GM23338 (cell line): Measurements from ENCODE around the gene TRABD2A. TPM values are rescaled to one million over a fixed set of nuclear protein-coding genes. Genes with fewer than 3 reads are reported as not detected.
A peak's percentile ranks its signal among the peaks of the same experiment; 100 is the strongest.

Experiments used
- ATAC-seq: fragments of 200-7000 bp; cut with Tn5 transposase; 3 replicates; pipeline ENCODE4 v1.9.1; 2020
- DNase-seq: peaks from one replicate; pipeline ENCODE4 v3.0.0-alpha.2; 2015; ENCODE audit warnings: low spot score
- H2AFZ ChIP-seq: fragments of 200-600 bp; sonication (generic); 2 replicates; pipeline ENCODE4 v1.8.0; 2016; ENCODE audit warnings: antibody characterized with exemption, mild to moderate bottlenecking, moderate library complexity
- H3F3A ChIP-seq: fragments of 200-600 bp; sonication (generic); replicated peaks from 2 replicates; pipeline ENCODE4 v1.8.0; 2017; ENCODE audit warnings: antibody characterized with exemption, mixed run types, low read depth
- H3K27ac ChIP-seq: fragments of 200-600 bp; sonication (generic); 2 replicates; pipeline ENCODE4 v1.6.1; 2016; ENCODE audit warnings: low read depth
- H3K27me3 ChIP-seq: fragments of 200-600 bp; sonication (generic); 2 replicates; pipeline ENCODE4 v1.8.0; 2016; ENCODE audit warnings: mild to moderate bottlenecking, mixed run types, moderate library complexity; ENCODE audit not compliant: insufficient read depth
- H3K36me3 ChIP-seq: fragments of 200-600 bp; sonication (generic); 2 replicates; pipeline ENCODE4 v1.8.0; 2016; ENCODE audit warnings: mild to moderate bottlenecking; ENCODE audit not compliant: insufficient read depth
- H3K4me1 ChIP-seq: fragments of 200-600 bp; sonication (generic); 2 replicates; pipeline ENCODE4 v1.8.0; 2016; ENCODE audit warnings: mild to moderate bottlenecking, moderate library complexity; ENCODE audit not compliant: insufficient read depth
- H3K4me2 ChIP-seq: fragments of 200-600 bp; sonication (generic); 2 replicates; pipeline ENCODE4 v1.7.1; 2017; ENCODE audit warnings: mixed run types
- H3K4me3 ChIP-seq: fragments of 200-600 bp; sonication (generic); 2 replicates; pipeline ENCODE4 v1.6.1; 2016; ENCODE audit warnings: mixed run types
- H3K79me2 ChIP-seq: fragments of 200-600 bp; sonication (generic); replicated peaks from 2 replicates; pipeline ENCODE4 v1.8.0; 2017; ENCODE audit warnings: mild to moderate bottlenecking; ENCODE audit not compliant: insufficient read depth
- H3K9me2 ChIP-seq: fragments of 200-600 bp; sonication (generic); 2 replicates; pipeline ENCODE4 v1.8.0; 2017; ENCODE audit not compliant: insufficient read depth
- H4K20me1 ChIP-seq: fragments of 200-600 bp; sonication (generic); replicated peaks from 2 replicates; pipeline ENCODE4 v1.8.0; 2017; ENCODE audit warnings: mild to moderate bottlenecking; ENCODE audit not compliant: insufficient read depth
- H3K27ac Mint-ChIP-seq: 2 replicates; pipeline ENCODE4 v1.8.0; 2020; ENCODE audit warnings: inconsistent platforms, mild to moderate bottlenecking, moderate library complexity, mixed read lengths
- H3K27me3 Mint-ChIP-seq: 3 replicates; pipeline ENCODE4 v1.8.0; 2022; ENCODE audit warnings: low read depth, mild to moderate bottlenecking, moderate library complexity, mixed read lengths, inconsistent platforms; ENCODE audit not compliant: insufficient read depth, poor library complexity
- H3K36me3 Mint-ChIP-seq: 3 replicates; pipeline ENCODE4 v1.8.0; 2021; ENCODE audit warnings: low read depth, mild to moderate bottlenecking, inconsistent platforms, moderate library complexity, mixed read lengths
- H3K4me1 Mint-ChIP-seq: 3 replicates; pipeline ENCODE4 v1.8.0; 2020; ENCODE audit warnings: mild to moderate bottlenecking, inconsistent platforms, mixed read lengths
- H3K4me3 Mint-ChIP-seq: 3 replicates; pipeline ENCODE4 v1.8.0; 2021; ENCODE audit warnings: moderate library complexity, mild to moderate bottlenecking, inconsistent platforms, mixed read lengths
- H3K9me3 Mint-ChIP-seq: 3 replicates; pipeline ENCODE4 v1.8.0; 2020; ENCODE audit warnings: moderate library complexity, mild to moderate bottlenecking, inconsistent platforms, mixed read lengths
- CREB1 ChIP-seq: fragments of 250-450 bp; sonication (Bioruptor Pico); IDR thresholded peaks from 2 replicates; pipeline ENCODE4 v1.5.0; 2020; ENCODE audit warnings: low read depth, mild to moderate bottlenecking, moderate library complexity
- CTCF ChIP-seq, 2 experiments: fragments of 200-600 bp in 1 of 2; sonication (generic) in 1 of 2; conservative IDR thresholded peaks; 2 replicates each; pipeline versions ENCODE4 v1.5.1 to v1.6.1; 2016 to 2017; ENCODE audit warnings: antibody characterized with exemption in 2 of 2, low read depth in 2 of 2, mild to moderate bottlenecking in 2 of 2, moderate library complexity in 1 of 2
- EZH2 ChIP-seq: fragments of 200-600 bp; sonication (generic); IDR thresholded peaks from one replicate; pipeline ENCODE4 v1.8.0; 2017; ENCODE audit warnings: antibody characterized with exemption, mild to moderate bottlenecking, low read depth; ENCODE audit not compliant: unreplicated experiment
- EZH2phosphoT487 ChIP-seq: fragments of 200-600 bp; sonication (generic); IDR thresholded peaks from one replicate; pipeline ENCODE4 v1.8.1; 2018; ENCODE audit warnings: antibody characterized with exemption; ENCODE audit not compliant: unreplicated experiment
- NANOG ChIP-seq: IDR thresholded peaks from 2 replicates; pipeline ENCODE4 v1.6.1; 2016; ENCODE audit warnings: antibody characterized with exemption, borderline replicate concordance
- REST ChIP-seq: IDR thresholded peaks from one replicate; pipeline ENCODE4 v1.6.1; 2018; ENCODE audit warnings: antibody characterized with exemption; ENCODE audit not compliant: unreplicated experiment
- STAT1 ChIP-seq: IDR thresholded peaks from one replicate; pipeline ENCODE4 v1.6.1; 2016; ENCODE audit warnings: antibody characterized with exemption; ENCODE audit not compliant: unreplicated experiment
- ZNF114 ChIP-seq: fragments of 250-450 bp; sonication (Bioruptor Pico); IDR thresholded peaks from 2 replicates; pipeline ENCODE4 v1.5.0; 2020; ENCODE audit warnings: mild to moderate bottlenecking, moderate library complexity
- ZNF331 ChIP-seq: fragments of 250-450 bp; sonication (Bioruptor Pico); IDR thresholded peaks from 2 replicates; pipeline ENCODE4 v1.5.0; 2020; ENCODE audit warnings: low read depth, mild to moderate bottlenecking, moderate library complexity
- polyA plus RNA-seq: library from polyadenylated mRNA; unstranded; fragments of >200 nt; fragmentation: Nextera tagmentation; extraction: Ambion mirVana; gene quantifications from 2 replicates; pipeline ENCODE4 v1.2.1, GENCODE V29; 2016
- total RNA-seq: library from RNA; depleted of rRNA; stranded (reverse); fragments of >200 nt; shearing (Covaris generic); gene quantifications from 2 replicates; pipeline ENCODE4 v1.2.3, GENCODE V29; 2014
- TF ChIP-seq, protein P1 (sequence below): fragments of 250-450 bp; sonication (Bioruptor Pico); IDR thresholded peaks from 2 replicates; pipeline ENCODE4 v1.5.0; 2020; ENCODE audit warnings: mild to moderate bottlenecking, moderate library complexity

Gene TRABD2A
- total and polyA plus RNA-seq, 2 experiments from 2014 or later, result 5.5 to 12.1 TPM

GRCh38 chr2:84797271-84797670 lies 83.6 kb downstream of the TRABD2A start:
- Mint-ChIP-seq H3K27ac (no peak overlapping the region), H3K27me3 (peaks cover 7% of the 10 kb centered on the region), H3K36me3 (no peaks in the 10 kb centered on the region), H3K9me3 (peaks cover 5% of the 10 kb centered on the region; the same call in 1 of the 3 replicates), H3K4me1 (peaks cover 18% of the 10 kb centered on the region), H3K4me3 (no peak overlapping the region)
- Histone ChIP-seq H3K36me3 (no peaks in the 10 kb centered on the region), H3K27ac (no peak overlapping the region), H3K79me2 (no peaks in the 10 kb centered on the region), H4K20me1 (no peaks in the 10 kb centered on the region), H3F3A (0 out of 2 replicates have a peak, but pooled peaks cover 8% of the 10 kb centered on the region), H3K4me1 (peaks cover 13% of the 10 kb centered on the region), H3K4me3 (no peak overlapping the region), H2AFZ (peak overlapping the region; percentile 8; the same call in 1 of the 2 replicates), H3K27me3 (no peaks in the 10 kb centered on the region; the same call in 1 of the 2 replicates), H3K9me2 (peaks cover 9% of the 10 kb centered on the region), H3K4me2 (no peak overlapping the region)
- DNase-seq (no peak), ATAC-seq (no peak)
- no peak for TF ChIP-seq NANOG
- no peak for TF ChIP-seq ZNF114 (CRISPR knock-in tag)
- no peak for TF ChIP-seq STAT1

DNA sequence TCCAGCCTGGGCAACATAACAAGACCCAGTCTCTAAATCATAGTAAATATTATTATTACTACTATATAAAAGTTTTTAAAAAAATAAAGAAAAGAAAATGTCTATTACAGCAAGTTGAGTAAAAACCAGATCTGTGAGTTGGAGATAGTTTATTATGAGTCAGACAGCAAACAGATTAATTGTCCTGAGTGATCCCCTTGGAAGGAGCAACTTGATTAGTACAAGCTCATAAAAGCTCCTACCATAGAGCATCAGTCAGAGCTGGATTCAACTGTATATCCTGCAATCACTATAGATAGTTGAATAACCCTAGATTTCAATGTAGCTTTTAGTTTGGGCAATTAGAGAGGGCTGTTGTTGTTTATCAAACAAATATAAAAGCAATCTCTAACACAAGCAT lies 84.1 kb downstream of the TRABD2A start:
- ATAC-seq, result no peak
- Histone ChIP-seq H4K20me1 (no peaks in the 10 kb centered on the region), H2AFZ (peak overlapping the region; percentile 8; the same call in 1 of the 2 replicates), H3K9me2 (peaks cover 9% of the 10 kb centered on the region), H3K27ac (no peak overlapping the region), H3K4me1 (peaks cover 13% of the 10 kb centered on the region), H3K79me2 (no peaks in the 10 kb centered on the region), H3K36me3 (no peaks in the 10 kb centered on the region), H3K4me2 (no peak overlapping the region), H3K4me3 (no peak overlapping the region), H3F3A (0 out of 2 replicates have a peak, but pooled peaks cover 8% of the 10 kb centered on the region), H3K27me3 (no peaks in the 10 kb centered on the region; the same call in 1 of the 2 replicates)
- Mint-ChIP-seq H3K27me3 (peaks cover 7% of the 10 kb centered on the region), H3K27ac (no peak overlapping the region), H3K4me3 (no peak overlapping the region), H3K9me3 (0 out of 3 replicates have a peak, but pooled peaks cover under 1% of the 10 kb centered on the region), H3K4me1 (peaks cover 18% of the 10 kb centered on the region), H3K36me3 (no peaks in the 10 kb centered on the region)
- no peak for DNase-seq
- TF ChIP-seq NANOG (no peak), CTCF (conservative IDR thresholded peaks at IDR 0.05; ENCODE audit: low read depth in 2 of 2) (no peak), REST (no peak), EZH2phosphoT487 (no peak), EZH2 (no peak), ZNF114 (CRISPR knock-in tag) (no peak), CREB1 (CRISPR knock-in tag) (no peak), STAT1 (no peak), ZNF331 (CRISPR knock-in tag) (no peak)
- TF ChIP-seq, protein P1, sequence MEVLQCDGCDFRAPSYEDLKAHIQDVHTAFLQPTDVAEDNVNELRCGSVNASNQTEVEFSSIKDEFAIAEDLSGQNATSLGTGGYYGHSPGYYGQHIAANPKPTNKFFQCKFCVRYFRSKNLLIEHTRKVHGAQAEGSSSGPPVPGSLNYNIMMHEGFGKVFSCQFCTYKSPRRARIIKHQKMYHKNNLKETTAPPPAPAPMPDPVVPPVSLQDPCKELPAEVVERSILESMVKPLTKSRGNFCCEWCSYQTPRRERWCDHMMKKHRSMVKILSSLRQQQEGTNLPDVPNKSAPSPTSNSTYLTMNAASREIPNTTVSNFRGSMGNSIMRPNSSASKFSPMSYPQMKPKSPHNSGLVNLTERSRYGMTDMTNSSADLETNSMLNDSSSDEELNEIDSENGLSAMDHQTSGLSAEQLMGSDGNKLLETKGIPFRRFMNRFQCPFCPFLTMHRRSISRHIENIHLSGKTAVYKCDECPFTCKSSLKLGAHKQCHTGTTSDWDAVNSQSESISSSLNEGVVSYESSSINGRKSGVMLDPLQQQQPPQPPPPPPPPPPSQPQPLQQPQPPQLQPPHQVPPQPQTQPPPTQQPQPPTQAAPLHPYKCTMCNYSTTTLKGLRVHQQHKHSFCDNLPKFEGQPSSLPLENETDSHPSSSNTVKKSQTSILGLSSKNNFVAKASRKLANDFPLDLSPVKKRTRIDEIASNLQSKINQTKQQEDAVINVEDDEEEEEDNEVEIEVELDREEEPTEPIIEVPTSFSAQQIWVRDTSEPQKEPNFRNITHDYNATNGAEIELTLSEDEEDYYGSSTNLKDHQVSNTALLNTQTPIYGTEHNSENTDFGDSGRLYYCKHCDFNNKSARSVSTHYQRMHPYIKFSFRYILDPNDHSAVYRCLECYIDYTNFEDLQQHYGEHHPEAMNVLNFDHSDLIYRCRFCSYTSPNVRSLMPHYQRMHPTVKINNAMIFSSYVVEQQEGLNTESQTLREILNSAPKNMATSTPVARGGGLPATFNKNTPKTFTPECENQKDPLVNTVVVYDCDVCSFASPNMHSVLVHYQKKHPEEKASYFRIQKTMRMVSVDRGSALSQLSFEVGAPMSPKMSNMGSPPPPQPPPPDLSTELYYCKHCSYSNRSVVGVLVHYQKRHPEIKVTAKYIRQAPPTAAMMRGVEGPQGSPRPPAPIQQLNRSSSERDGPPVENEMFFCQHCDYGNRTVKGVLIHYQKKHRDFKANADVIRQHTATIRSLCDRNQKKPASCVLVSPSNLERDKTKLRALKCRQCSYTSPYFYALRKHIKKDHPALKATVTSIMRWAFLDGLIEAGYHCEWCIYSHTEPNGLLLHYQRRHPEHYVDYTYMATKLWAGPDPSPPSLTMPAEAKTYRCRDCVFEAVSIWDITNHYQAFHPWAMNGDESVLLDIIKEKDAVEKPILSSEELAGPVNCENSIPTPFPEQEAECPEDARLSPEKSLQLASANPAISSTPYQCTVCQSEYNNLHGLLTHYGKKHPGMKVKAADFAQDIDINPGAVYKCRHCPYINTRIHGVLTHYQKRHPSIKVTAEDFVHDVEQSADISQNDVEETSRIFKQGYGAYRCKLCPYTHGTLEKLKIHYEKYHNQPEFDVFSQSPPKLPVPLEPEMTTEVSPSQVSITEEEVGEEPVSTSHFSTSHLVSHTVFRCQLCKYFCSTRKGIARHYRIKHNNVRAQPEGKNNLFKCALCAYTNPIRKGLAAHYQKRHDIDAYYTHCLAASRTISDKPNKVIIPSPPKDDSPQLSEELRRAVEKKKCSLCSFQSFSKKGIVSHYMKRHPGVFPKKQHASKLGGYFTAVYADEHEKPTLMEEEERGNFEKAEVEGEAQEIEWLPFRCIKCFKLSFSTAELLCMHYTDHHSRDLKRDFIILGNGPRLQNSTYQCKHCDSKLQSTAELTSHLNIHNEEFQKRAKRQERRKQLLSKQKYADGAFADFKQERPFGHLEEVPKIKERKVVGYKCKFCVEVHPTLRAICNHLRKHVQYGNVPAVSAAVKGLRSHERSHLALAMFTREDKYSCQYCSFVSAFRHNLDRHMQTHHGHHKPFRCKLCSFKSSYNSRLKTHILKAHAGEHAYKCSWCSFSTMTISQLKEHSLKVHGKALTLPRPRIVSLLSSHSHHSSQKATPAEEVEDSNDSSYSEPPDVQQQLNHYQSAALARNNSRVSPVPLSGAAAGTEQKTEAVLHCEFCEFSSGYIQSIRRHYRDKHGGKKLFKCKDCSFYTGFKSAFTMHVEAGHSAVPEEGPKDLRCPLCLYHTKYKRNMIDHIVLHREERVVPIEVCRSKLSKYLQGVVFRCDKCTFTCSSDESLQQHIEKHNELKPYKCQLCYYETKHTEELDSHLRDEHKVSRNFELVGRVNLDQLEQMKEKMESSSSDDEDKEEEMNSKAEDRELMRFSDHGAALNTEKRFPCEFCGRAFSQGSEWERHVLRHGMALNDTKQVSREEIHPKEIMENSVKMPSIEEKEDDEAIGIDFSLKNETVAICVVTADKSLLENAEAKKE, result no peak
